ENCODE results near the gene PLA1A. TPM values are rescaled to one million over a fixed set of nuclear protein-coding genes. Genes with fewer than 3 reads are reported as not detected.
"Not testable (repeated sequence)": the region's sequence is repeated elsewhere in the genome, so short reads cannot be mapped to it uniquely, and the experiment has no call there.

Gene PLA1A
- total RNA-seq, 1 donor from 2014 or later, result not detected

- H3K4me1 Mint-ChIP-seq, result peaks cover 26% of the 10 kb centered on the region
- H3K4me3 Mint-ChIP-seq, result peak within 1 kb of the TSS; percentile 92
- peaks cover 4% of the 10 kb centered on the region for H3K27me3 Mint-ChIP-seq (ENCODE audit: low read depth)
- H3K9me3 Mint-ChIP-seq, result no peaks in the 10 kb centered on the region
- peak within 1 kb of the TSS; percentile 96 for H3K27ac Mint-ChIP-seq (ENCODE audit: unreplicated experiment)
- peaks cover 13% of the 10 kb centered on the region for H3K36me3 Mint-ChIP-seq (ENCODE audit: low read depth)
- TF ChIP-seq, protein P1, sequence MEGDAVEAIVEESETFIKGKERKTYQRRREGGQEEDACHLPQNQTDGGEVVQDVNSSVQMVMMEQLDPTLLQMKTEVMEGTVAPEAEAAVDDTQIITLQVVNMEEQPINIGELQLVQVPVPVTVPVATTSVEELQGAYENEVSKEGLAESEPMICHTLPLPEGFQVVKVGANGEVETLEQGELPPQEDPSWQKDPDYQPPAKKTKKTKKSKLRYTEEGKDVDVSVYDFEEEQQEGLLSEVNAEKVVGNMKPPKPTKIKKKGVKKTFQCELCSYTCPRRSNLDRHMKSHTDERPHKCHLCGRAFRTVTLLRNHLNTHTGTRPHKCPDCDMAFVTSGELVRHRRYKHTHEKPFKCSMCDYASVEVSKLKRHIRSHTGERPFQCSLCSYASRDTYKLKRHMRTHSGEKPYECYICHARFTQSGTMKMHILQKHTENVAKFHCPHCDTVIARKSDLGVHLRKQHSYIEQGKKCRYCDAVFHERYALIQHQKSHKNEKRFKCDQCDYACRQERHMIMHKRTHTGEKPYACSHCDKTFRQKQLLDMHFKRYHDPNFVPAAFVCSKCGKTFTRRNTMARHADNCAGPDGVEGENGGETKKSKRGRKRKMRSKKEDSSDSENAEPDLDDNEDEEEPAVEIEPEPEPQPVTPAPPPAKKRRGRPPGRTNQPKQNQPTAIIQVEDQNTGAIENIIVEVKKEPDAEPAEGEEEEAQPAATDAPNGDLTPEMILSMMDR (conservative IDR thresholded peaks at IDR 0.05), result no peak
- DNase-seq (ENCODE audit: low read depth, low spot score), result peak; percentile 74
Observed at GRCh38 chr3:119676771-119677640, 79.3 kb downstream of the PLA1A start, which contains the start of gene COX17. Gene COX17, minus strand, starts transcription at chr3:119677406. Its CDS starts 96 bp downstream, at chr3:119677310.

GRCh38 chr3:119677641-119677934, 79.9 kb downstream of the PLA1A start:
- Mint-ChIP-seq H3K4me3 (peak overlapping the region; percentile 92), H3K36me3 (ENCODE audit: low read depth) (peaks cover 11% of the 10 kb centered on the region), H3K9me3 (no peaks in the 10 kb centered on the region), H3K27ac (ENCODE audit: unreplicated experiment) (peak overlapping the region; percentile 91), H3K27me3 (ENCODE audit: low read depth) (peaks cover 4% of the 10 kb centered on the region), H3K4me1 (peaks cover 26% of the 10 kb centered on the region)
- TF ChIP-seq, protein P1 (conservative IDR thresholded peaks at IDR 0.05), result no peak
- no peak for DNase-seq (ENCODE audit: low read depth, low spot score)

DNA sequence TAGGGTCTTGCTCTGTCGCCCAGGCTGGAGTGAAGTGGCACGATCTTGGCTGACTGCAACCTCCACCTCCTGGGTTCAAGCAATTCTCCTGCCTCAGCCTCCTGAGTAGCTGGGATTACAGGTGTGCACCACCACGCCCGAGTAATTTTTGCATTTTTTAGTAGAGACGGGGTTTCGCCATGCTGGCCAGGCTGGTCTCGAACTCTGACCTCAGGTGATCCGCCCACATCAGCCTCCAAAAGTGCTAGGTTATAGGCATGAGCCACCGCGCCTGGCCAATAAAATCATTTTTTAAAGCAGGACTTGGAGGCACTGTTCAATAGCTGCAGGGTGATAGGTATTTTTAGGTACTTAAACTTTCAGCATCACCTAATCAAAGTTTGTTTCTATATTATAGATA, 80.5 kb downstream of the PLA1A start:
- not testable (repeated sequence) for H3K27ac Mint-ChIP-seq (ENCODE audit: unreplicated experiment); H3K27me3 Mint-ChIP-seq (ENCODE audit: low read depth); H3K36me3 Mint-ChIP-seq (ENCODE audit: low read depth); DNase-seq (ENCODE audit: low read depth, low spot score); H3K9me3 Mint-ChIP-seq
- Mint-ChIP-seq H3K4me1 (peaks cover 26% of the 10 kb centered on the region), H3K4me3 (peak overlapping the region; percentile 34)

Other genes starting within 250 kb of the PLA1A start
- 36.1 and 43.9 TPM in 2 replicates for gene TMEM39A, start 134.3 kb upstream of the PLA1A start, total RNA-seq
- gene POGLUT1, start 128.9 kb upstream of the PLA1A start, total RNA-seq, result 29.0 and 31.1 TPM in 2 replicates
- 94.2 and 98.2 TPM in 2 replicates for gene TIMMDC1, start 99.3 kb upstream of the PLA1A start, total RNA-seq
- gene CD80, start 38.3 kb upstream of the PLA1A start, total RNA-seq, result not detected in 2 replicates
- gene ADPRH, start 18.4 kb upstream of the PLA1A start, total RNA-seq, result 3.5 TPM in 2 replicates
- 2.8 and 3.8 TPM in 2 replicates for gene POPDC2, start 62.7 kb downstream of the PLA1A start, total RNA-seq
- 27.5 and 27.7 TPM in 2 replicates for gene COX17, start 79.5 kb downstream of the PLA1A start, total RNA-seq
- gene CFAP91, start 105.1 kb downstream of the PLA1A start, total RNA-seq, result 7.0 TPM in 2 replicates
- 0.26 TPM in 1 of 2 replicates, not detected in the other for gene NR1I2, start 184.2 kb downstream of the PLA1A start, total RNA-seq